ENCODE results near the gene MAP3K20. TPM values are rescaled to one million over a fixed set of nuclear protein-coding genes. Genes with fewer than 3 reads are reported as not detected.
"Not testable (repeated sequence)": the region's sequence is repeated elsewhere in the genome, so short reads cannot be mapped to it uniquely, and the experiment has no call there.

MAP3K20 gene
- total RNA-seq, 1 experiment from 2014 or later = 44.5 TPM

- ChIA-PET CTCF (no interaction called here), POLR2A (no interaction called here)
- Histone ChIP-seq H3K27me3 (replicated peaks; ENCODE audit: control insufficient read depth, insufficient read depth, low read length) (no peaks in the 10 kb centered on the region), H3K4me3 (ENCODE audit: low read depth, low read length) (no peak overlapping the region), H3K36me3 (ENCODE audit: control insufficient read depth, insufficient read depth, low read length) (no peaks in the 10 kb centered on the region; the same call in 1 of the 2 replicates), H3K4me1 (peaks cover 14% of the 10 kb centered on the region), H3K9me3 (no peaks in the 10 kb centered on the region)
- Mint-ChIP-seq H3K9me3 (ENCODE audit: unreplicated experiment) (no peaks in the 10 kb centered on the region), H3K27me3 (ENCODE audit: insufficient read depth, unreplicated experiment) (no peaks in the 10 kb centered on the region), H3K4me3 (ENCODE audit: unreplicated experiment) (no peak overlapping the region), H3K27ac (ENCODE audit: unreplicated experiment) (no peak overlapping the region), H3K36me3 (ENCODE audit: insufficient read depth, unreplicated experiment) (peaks cover 6% of the 10 kb centered on the region), H3K4me1 (ENCODE audit: low read depth, unreplicated experiment) (peaks cover 5% of the 10 kb centered on the region)
- DNase-seq = no peak
- no TSS peak for BruUV-seq (replicated peaks)
- no peak for TF ChIP-seq CTCF (IDR thresholded peaks at IDR 0.05; ENCODE audit: insufficient read depth in 1 of 2, low read depth in 1 of 2, low read length in 1 of 2, severe bottlenecking in 1 of 2, unreplicated experiment in 1 of 2)
- intact Hi-C loops (cut with micrococcal nuclease; ENCODE audit: unreplicated experiment) = no loop called here
Observed at GRCh38 chr2:173165443-173166238, 90.0 kb downstream of the MAP3K20 start.

GRCh38 chr2:173171321-173171720 is 95.7 kb downstream of the MAP3K20 start:
- TSS peak; percentile 11 for BruUV-seq (replicated peaks)
- Histone ChIP-seq H3K4me1 (no peaks in the 10 kb centered on the region; the same call in 1 of the 2 replicates), H3K4me3 (ENCODE audit: low read depth, low read length) (no peak overlapping the region), H3K9me3 (no peaks in the 10 kb centered on the region), H3K27me3 (replicated peaks; ENCODE audit: control insufficient read depth, insufficient read depth, low read length) (no peaks in the 10 kb centered on the region), H3K36me3 (ENCODE audit: control insufficient read depth, insufficient read depth, low read length) (no peaks in the 10 kb centered on the region)
- H3K9me3 Mint-ChIP-seq (ENCODE audit: unreplicated experiment) = no peaks in the 10 kb centered on the region
- ChIA-PET POLR2A (no interaction called here), CTCF (no interaction called here)
- H3K27ac Mint-ChIP-seq (ENCODE audit: unreplicated experiment) = no peak overlapping the region
- peaks cover 9% of the 10 kb centered on the region for H3K4me1 Mint-ChIP-seq (ENCODE audit: low read depth, unreplicated experiment)
- no peaks in the 10 kb centered on the region for H3K27me3 Mint-ChIP-seq (ENCODE audit: insufficient read depth, unreplicated experiment)
- TF ChIP-seq CTCF (IDR thresholded peaks at IDR 0.05; ENCODE audit: insufficient read depth in 1 of 2, low read depth in 1 of 2, low read length in 1 of 2, severe bottlenecking in 1 of 2, unreplicated experiment in 1 of 2) = no peak
- H3K36me3 Mint-ChIP-seq (ENCODE audit: insufficient read depth, unreplicated experiment) = peaks cover 7% of the 10 kb centered on the region
- no peak for DNase-seq
- intact Hi-C loops (cut with micrococcal nuclease; ENCODE audit: unreplicated experiment) = no loop called here
- H3K4me3 Mint-ChIP-seq (ENCODE audit: unreplicated experiment) = no peak overlapping the region

GRCh38 chr2:173171924-173172643 is 96.4 kb downstream of the MAP3K20 start:
- no peak for DNase-seq
- Histone ChIP-seq H3K4me1 (no peaks in the 10 kb centered on the region; the same call in 1 of the 2 replicates), H3K9me3 (no peaks in the 10 kb centered on the region), H3K4me3 (ENCODE audit: low read depth, low read length) (no peak overlapping the region), H3K36me3 (ENCODE audit: control insufficient read depth, insufficient read depth, low read length) (no peaks in the 10 kb centered on the region), H3K27me3 (replicated peaks; ENCODE audit: control insufficient read depth, insufficient read depth, low read length) (no peaks in the 10 kb centered on the region)
- peaks cover 9% of the 10 kb centered on the region for H3K4me1 Mint-ChIP-seq (ENCODE audit: low read depth, unreplicated experiment)
- H3K9me3 Mint-ChIP-seq (ENCODE audit: unreplicated experiment) = no peaks in the 10 kb centered on the region
- ChIA-PET CTCF (no interaction called here), POLR2A (no interaction called here)
- intact Hi-C loops (cut with micrococcal nuclease; ENCODE audit: unreplicated experiment) = no loop called here
- H3K27ac Mint-ChIP-seq (ENCODE audit: unreplicated experiment) = no peak overlapping the region
- H3K27me3 Mint-ChIP-seq (ENCODE audit: insufficient read depth, unreplicated experiment) = no peaks in the 10 kb centered on the region
- H3K36me3 Mint-ChIP-seq (ENCODE audit: insufficient read depth, unreplicated experiment) = peaks cover 7% of the 10 kb centered on the region
- TF ChIP-seq CTCF (IDR thresholded peaks at IDR 0.05; ENCODE audit: insufficient read depth in 1 of 2, low read depth in 1 of 2, low read length in 1 of 2, severe bottlenecking in 1 of 2, unreplicated experiment in 1 of 2) = no peak
- BruUV-seq (replicated peaks) = no TSS peak
- H3K4me3 Mint-ChIP-seq (ENCODE audit: unreplicated experiment) = no peak overlapping the region

- H3K27me3 Mint-ChIP-seq (ENCODE audit: insufficient read depth, unreplicated experiment); H3K36me3 Mint-ChIP-seq (ENCODE audit: insufficient read depth, unreplicated experiment); H3K4me3 ChIP-seq (ENCODE audit: low read depth, low read length); DNase-seq; H3K4me1 Mint-ChIP-seq (ENCODE audit: low read depth, unreplicated experiment); intact Hi-C loops (cut with micrococcal nuclease; ENCODE audit: unreplicated experiment); CTCF ChIA-PET; H3K36me3 ChIP-seq (ENCODE audit: control insufficient read depth, insufficient read depth, low read length); BruUV-seq (replicated peaks); H3K4me1 ChIP-seq; H3K9me3 ChIP-seq; H3K4me3 Mint-ChIP-seq (ENCODE audit: unreplicated experiment); H3K27ac Mint-ChIP-seq (ENCODE audit: unreplicated experiment); H3K9me3 Mint-ChIP-seq (ENCODE audit: unreplicated experiment); H3K27me3 ChIP-seq (replicated peaks; ENCODE audit: control insufficient read depth, insufficient read depth, low read length); POLR2A ChIA-PET: not testable (repeated sequence)
Observed at GRCh38 chr2:173174339-173174738, 98.7 kb downstream of the MAP3K20 start.
